HG02840 (cell line): Measurements from ENCODE around the gene UCMA.

Experiments used
- ATAC-seq: cut with Tn5 transposase; IDR thresholded peaks from one replicate; pipeline ENCODE4 v1.9.1; 2021; ENCODE audit warnings: mild to moderate bottlenecking, moderate library complexity, moderate number of reproducible peaks; ENCODE audit not compliant: unreplicated experiment, low FRiP score

UCMA gene

GRCh38 chr10:13189961-13190360 is 44.2 kb downstream of the UCMA start:
- ATAC-seq = no peak

- no peak for ATAC-seq
Measured at GRCh38 chr10:13188593-13188992, 45.6 kb downstream of the UCMA start.

- no peak for ATAC-seq
Measured at GRCh38 chr10:13187135-13187534, 47.0 kb downstream of the UCMA start.

- ATAC-seq = no peak
Measured at GRCh38 chr10:13184730-13185514, 49.3 kb downstream of the UCMA start.

DNA sequence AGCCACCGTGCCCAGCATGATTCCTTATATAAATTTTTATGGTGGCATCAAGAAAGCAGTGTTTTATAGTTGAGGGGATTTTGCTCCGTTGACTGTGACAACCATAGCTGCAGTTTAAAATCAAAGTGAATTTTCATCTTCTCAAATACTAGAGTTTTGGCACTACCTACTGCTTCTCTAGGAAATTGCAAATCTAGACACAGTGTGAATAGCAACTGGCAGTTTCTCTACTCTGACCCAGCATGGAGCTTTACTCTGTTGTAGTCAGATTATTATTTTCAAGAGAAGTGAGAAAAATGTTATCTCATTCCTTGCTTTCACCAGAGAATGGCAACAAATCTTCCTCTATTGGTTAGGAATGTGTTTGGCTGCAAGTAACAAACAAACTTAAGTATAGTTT is 49.9 kb downstream of the UCMA start:
- ATAC-seq = no peak

DNA sequence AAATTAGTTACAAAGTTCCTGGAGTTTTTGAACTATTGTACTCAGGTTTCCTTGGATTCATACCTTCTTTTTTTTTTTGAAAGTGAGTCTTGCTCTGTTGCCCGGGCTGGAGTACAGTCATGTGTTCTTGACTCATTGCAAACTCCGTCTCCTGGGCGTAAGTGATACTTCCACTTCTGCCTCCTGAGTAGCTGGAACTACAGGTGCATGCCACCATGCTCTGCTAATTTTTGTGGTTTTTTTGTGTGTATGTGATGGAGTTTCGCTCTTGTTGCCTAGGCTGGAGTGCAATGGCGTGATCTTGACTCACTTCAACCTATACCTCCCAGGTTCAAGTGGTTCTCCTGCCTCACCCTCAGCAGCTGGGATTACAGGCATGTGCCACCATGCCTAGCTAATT is 50.5 kb downstream of the UCMA start:
- ATAC-seq = no peak

- ATAC-seq = no peak
Measured at GRCh38 chr10:13182424-13182823, 51.8 kb downstream of the UCMA start.

DNA sequence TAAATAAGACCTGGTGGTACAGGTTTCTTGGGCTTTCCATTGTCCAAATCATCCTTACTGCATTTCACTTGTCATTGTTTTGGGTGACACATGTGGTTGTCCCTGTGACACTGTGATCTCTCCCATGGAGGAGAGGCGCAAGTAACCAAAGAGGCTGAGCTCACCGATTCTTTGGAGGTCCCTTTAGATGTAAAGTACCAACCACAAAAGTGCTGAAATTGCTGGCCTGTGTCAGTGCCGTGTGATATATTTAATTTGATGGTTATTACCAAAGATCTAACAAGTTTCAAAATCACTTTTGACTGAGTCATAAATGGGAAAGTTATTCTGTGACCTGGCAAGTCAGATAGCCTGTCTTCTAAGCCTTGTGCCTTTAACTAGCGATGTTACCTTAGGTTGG is 53.4 kb downstream of the UCMA start:
- no peak for ATAC-seq

- no peak for ATAC-seq
Measured at GRCh38 chr10:13173616-13174015, 60.6 kb downstream of the UCMA start.
